ENCODE measurements around the gene ARAP3.

ARAP3 gene

DNA sequence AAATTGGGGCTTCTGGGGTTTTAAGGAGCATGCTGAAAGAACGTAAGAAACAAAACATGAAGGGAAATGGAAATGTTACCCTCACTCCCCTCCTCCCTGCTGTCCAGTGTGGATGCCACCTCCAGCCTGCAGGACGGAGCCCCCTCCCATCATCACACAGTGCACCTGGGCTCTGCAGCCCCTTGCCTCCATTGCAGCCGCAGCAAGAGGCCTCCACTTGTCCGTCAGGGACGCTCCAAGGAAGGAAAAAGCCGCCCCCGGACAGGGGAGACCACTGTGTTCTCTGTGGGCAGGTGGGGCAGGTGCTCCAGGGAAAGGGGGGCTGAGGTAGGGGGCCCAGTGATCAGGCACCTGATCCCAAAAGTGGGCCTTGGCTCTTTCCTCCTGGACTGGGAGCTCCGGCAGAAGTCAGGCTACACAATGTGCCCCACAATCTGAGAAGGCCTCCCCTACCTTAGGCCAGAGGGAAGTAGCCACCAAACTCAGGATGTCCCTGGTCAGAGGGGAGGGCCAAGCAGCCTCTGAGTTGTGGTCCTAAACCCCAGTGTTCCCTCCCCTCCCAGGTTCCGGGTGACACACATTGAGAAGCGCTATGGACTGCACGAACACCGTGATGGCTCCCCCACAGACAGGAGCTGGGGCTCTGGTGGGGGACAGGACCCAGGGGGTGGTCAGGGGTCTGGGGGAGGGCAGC lies 42.5 kb downstream of the ARAP3 start:
- no peak for DNase-seq

DNA sequence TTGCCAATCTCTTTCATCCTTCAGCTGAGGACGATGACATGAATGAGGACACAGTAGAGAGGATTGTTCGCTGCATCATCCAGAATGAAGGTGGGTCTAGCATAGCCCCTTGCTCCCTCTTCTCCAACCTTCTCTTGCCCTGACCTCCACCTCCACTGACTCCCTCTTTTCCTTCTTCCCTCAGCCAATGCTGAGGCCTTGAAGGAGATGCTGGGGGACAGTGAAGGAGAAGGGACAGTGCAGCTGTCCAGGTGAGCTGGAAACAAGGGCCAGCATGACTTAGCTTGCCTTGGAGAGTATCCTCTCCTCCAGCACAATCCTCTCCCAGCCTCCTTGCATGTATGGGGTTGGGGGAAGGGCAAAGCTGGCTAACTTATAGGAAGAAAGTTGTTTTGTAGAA lies 43.3 kb downstream of the ARAP3 start:
- DNase-seq = no peak

DNA sequence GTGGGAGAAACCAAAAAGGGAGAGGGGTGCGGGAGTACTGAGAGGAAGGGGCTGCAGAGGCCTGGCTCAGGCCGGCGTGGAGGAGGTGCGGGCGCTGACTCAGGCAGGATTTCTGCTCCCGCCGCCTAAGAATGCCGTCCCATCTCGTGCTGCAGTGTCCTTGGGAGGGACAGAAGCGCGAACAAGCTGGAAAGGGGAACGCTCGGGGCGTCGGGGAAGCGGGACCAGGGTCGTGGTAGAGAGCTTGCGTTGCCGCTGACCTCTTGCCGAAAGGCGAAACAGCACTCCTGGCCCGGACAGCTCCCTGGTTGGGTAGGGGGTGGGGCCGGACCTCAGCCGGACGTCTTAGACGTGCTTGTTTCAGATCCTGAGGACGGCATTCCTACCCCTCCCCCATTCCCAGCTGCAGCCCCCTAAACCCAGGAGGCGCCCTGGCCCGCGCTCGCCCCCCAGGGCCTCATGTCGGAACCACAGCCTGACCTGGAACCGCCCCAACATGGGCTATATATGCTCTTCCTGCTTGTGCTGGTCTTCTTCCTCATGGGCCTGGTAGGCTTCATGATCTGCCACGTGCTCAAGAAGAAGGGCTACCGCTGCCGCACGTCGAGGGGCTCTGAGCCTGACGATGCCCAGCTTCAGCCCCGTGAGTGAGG lies 44.1 kb downstream of the ARAP3 start:
- peak; percentile 73 for DNase-seq

DNA sequence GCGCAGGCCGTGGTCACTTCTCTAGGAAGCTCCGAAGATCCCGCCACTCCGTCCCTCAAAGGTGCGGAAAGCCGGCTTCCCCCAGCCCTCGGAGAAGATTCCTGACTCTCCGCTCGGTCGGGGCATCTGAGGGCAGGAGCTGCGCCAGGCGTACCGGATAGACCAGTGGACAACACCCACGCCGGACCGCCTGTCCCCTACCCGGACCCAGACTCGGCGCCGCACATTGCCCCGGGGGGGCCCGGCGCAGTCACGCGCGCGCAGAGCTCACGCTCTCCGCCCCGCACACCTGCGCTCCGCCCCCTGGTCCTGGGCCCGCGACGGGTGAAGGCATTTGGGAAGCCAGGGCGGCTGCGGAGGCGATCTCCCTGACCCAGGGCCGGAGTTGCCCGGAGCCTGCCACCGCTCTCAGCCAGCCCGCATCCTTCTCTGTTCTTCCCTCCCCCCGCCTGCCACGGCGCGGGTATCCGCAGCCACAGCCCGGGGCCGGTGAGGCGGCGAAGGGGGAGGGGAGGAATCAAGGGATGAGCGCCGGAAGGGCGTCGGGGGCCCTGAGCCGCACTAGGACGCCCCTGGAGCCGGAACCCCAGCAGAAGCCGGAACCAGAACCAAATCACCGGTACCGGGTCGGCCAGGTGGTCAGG lies 44.8 kb downstream of the ARAP3 start:
- DNase-seq = peak; percentile 58

DNA sequence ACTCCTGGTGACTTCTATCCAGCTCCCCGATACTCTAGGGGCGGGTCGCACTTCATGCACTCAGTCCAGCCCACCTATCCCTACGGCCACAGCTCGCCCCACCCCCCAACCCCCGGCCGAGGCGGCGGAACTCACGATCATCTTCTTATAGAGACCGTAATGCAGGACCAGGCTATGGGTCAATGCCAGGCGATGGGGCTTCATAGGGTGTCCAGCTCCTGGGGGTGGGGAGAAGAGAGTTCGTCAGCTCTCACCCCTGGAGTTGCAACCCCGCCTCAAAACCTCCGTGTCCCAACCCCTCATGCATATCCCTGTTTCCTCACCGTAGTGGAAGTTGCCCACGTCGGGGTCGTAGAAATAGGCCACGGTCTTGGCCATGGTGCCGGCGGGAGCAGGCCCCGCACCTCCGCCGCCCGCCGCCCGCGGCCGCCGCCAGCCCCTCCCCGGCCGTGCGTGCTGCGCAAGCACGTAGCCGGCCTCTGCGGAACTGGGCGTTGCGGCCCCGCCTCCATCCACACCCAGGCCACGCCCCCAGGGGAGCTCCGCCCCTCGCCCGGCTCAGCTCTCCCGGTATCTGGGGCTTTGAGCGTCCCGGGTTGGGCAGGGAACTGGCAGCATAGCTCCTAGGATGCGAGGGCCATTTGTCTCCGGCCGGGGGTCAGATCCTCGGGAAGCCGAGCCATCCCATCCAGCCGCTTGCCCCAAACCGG lies 45.5 kb downstream of the ARAP3 start, which contains the start of the genes HDAC3 and RELL2:
Gene HDAC3 (minus strand): TSS at position 437 of the 710 bp plus-strand sequence. CDS start 59 bp downstream, at position 378.
Gene RELL2 (plus strand): TSS at position 585 of the 710 bp plus-strand sequence. CDS start 1,229 bp downstream, outside the sequence.
- peak; percentile 93 for DNase-seq

DNA sequence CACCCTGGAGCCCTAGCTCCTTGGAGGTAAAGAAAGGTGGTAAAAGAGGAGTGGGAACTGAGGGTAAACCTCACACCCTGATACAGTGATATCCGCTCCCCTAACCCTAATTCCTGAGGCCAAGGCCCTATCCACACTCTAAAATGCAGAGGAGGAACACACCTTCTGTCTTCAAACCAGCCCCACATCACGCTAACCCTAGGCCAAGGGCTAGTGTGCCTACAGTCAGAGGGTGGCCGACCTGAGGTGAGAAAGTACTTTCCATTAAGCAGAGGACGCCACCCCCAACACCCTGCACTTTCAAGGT lies 46.0 kb downstream of the ARAP3 start:
- DNase-seq = no peak

DNA sequence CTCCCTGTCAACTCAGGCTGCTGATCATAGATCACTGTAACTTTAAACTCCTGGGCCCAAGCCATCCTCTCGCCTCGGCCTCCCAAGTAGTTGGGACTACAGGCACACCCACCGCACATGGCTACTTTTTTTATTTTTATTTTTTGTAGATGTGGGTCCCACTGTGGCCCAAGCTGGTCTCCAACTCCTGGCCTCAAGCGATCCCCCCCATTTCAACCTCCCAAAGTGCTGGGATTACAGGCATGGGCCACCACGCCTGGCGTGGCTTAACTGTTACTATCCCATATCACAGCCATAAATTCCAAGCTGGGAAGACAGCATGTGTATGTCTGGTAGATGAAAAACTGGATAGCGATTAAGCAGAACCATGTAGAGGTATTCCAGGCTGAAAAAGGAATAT lies 46.4 kb downstream of the ARAP3 start:
- DNase-seq = no peak

DNA sequence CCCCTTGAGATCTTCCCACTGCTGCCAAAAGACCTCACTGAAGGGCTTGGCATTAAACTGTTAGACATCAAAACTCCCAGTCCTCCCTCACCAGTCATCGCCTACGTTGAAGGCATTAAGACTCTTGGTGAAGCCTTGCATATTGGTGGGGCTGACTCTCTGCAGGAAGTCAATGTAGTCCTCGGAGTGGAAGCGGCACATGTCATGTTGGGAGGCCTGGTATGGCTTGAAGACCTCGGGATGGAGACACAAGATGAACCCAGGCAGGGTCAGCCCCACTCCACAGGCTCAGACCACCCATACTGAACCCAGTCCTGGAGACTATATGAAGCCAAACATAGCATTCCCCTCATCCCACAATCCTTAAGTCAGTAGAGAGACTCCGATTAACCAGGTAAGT lies 47.3 kb downstream of the ARAP3 start:
- no peak for DNase-seq

DNA sequence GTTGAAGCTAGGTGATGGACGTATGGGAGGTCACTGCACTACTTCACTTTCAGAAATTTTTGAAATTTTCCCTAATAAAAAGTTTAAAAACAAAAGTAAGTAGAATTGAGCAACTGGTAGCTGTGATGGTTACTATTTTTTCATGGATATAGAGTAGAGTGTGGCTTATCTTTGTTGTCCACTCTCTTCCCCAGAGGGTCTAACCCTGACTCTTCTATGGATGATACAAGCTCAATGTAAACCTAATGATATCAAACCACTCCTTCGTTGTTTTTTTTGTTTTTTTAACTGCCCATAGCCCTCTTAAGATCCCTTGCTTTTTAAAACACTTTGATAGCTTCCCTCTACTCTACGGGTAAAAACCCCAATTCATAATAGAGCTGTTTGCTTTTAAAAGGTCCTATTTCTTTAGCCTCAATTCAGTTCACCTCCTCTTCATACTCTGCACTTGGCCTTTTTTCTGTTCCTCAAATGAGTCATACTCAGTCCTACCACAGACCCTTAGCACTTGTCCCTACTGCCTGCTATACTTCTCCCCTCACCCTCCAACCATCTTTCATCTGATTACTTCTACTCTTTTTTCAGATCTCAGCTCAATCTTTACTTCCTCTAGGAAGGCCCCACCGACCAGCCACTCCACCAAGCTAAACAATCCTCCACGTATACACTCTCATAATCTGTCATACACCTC lies 48.0 kb downstream of the ARAP3 start:
- no peak for DNase-seq

DNA sequence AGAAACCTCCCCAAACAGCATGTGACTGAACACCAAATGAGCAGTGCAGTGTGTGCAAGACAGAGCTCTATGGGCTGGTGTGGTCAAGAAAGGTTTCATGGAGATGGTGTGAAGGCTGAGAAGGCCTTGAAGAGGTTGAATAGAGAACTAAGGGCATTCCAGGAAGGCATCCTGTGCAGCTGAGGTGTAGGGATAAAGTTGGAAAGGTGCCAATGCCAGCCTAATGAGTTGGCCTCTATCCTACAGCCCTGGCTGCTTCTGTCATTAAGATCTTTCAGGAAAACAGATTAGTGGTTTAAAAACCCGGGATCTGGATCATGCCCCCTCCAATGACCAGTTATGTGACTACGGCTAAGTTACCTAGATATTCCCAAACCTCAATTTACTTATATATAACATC lies 49.4 kb downstream of the ARAP3 start:
- no peak for DNase-seq

DNA sequence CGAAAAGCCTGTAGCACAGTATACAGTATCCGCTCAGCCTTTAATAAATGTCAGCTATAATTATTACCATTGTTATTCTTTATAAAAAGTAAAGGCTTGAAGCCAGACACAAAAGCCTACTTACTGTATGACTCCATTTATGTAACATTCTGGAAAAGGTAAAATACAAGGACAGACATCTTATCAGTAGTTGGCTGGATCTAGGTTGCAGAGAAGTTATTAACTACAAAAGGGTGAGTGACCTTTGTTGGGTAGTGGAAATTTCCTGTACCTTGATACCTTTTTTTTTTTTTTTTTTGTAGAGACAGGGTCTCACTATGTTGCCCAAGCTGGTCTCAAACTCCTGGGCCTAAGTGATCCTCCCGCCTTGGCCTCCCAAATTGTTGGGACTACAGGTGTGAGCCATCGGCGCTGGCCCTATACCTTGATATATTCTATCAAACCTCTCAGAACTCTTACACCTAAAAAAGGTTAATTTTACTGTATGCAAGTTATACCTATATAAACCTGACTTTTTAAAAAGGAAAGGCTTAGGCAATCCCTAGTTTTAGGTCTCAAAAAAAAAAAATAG lies 51.4 kb downstream of the ARAP3 start:
- no peak for DNase-seq

DNA sequence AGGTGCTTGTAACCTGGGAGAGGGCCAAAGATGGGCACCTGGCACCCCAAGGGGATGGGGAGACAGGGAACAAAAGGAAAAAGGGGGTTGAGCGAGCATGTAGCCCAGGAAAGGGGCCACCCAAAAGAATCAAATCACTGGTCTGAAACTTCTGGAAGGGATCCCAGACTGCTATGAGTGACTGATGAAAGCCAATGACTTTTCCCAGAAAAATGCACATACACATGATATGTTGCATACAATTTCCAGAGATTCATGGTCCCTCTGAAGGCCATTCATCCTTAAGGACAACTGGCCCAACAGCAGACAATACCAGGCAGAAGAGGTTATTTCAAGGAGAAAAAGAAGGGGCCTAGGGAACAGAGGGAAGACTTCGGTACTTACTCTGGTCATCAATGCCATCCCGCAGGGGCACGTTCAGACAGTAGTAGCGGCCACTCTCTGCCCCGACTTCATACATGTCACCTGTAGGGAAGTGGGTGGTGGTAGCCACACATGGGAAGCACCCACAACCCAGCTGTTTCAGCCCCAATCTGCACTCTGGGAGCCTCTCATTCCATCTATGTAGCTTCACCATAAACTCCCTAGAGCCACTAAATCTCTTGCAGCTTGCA lies 53.7 kb downstream of the ARAP3 start:
- DNase-seq = no peak

DNA sequence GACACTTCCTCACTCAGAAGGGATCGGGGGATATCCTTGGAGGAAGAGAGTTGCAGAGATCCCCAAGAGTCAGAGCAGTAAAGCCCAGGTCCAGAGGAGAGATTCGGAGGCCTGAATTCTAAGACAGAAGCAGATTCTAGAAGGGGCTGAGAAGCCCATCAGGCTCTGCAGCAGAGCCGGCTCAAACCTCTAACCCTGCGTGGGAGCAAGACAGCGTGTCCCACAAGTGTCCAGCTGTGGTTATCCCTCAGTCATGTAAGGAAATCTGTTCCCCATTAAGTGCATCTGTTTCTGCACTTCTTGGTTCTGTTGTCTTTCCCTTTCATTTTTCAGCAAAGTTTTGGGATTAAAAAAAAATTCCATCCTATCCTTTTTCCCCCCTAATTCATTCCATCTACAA lies 58.4 kb downstream of the ARAP3 start:
- no peak for DNase-seq

DNA sequence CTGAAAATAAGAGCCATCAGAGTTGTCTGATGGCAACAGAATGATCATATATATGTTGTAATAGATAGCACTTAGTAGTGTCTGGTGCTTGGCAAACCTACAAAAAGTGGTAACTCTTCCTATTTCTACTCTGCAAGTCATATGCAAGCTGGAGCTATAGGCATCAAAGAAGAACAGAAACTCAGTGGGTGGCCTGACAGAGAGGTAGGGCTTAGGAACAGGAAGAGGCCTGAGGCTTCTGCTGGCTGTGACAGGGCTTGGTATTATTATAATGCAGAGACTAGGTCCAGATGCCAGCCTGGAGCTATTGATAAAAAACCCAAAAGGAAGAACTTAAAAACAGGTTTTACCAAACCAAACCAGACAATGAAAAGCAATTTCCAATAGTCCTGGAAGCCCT lies 58.8 kb downstream of the ARAP3 start:
- no peak for DNase-seq

DNA sequence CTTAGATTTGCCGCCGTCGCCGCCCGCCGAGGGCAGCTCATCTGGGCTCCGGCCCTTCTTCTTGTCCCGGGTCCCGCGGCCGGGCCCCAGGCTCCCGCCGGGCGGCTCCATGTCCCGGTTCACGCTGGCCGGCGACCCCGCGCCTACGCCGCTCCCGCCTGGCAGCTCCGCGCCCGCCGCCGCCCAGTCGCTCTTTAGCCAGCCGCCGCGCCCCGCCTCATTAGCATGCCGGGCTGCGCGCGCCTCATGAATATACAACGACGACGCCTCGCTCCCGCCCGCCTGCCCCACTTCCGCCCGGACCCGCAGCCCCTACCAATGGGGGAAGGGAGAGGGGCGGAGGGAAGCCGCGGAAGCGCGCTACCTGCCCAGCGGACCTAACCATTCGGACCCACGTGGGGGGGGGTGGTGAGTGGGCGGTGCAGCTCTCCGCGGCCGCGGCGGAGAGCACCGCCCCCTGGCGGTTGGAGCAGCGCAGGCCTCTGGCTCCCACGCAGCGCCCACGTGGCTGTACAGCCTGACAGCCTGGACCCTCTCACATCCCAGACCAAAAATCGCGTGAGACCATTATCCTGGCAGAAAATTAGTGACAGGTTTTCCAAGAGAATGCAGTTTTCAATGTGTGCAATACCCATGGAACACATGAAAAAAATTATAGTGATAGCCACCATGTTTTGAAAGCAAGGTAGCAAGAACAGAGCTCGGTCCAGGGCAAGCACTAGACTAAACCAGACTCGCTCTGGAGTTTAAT lies 63.1 kb downstream of the ARAP3 start, which contains the start of gene DIAPH1:
Gene DIAPH1 (minus strand): TSS at position 197 of the 751 bp plus-strand sequence. CDS start 86 bp downstream, at position 111.
- DNase-seq = peak; percentile 98

DNA sequence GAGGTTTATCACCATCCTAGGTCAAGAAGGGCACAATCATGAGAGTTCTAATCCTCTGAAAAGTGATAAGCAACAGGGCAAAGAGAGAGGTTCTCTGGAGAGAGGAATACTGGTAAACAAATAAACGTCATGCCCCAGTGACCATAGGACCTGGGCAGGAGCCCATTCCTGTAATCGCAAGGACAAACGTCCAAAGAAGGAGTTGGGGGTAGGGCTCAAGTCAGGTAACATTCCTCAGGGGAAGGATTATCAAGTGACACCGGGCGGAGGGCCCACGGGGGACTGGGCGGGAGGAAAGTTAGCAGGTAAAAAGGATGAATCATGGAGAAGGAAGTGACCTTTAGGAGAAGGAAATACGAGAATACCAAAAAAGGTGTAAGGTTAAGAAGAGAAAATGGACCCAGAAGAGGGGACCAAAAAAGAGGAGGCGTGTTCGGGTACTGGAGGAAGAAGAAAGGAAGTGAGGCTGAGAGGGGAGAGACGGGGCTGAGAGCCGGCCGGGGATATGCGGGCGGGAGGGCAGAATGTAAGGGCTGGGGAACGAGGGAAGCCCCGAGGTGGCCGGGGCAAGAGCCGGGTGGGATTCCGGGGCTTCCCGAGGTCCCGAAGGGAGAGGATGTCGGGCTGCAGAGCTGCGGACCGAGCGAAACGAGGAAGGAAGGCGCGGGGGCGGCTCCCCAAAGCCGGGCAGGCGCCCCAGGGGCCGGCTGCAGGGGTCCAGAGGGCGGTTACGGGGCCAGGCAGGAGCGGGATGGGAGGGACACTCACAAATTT lies 63.8 kb downstream of the ARAP3 start:
- DNase-seq = peak; percentile 64

DNA sequence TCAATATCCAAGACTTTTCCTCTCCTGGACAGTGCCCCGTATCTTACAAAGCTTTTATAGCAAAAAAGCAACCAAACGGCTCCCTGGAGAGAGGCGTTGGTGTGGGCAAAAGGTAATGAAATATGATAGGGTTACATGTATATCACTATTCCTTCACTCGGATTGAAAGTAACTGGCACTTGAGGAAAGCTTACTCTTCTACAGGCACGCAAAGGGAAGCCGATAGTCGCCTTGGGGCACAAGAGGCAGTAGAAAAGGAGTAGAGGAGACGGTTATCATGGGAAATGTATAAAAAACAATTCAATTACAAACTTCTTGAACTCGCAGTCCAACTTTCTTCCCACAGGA lies 64.4 kb downstream of the ARAP3 start:
- no peak for DNase-seq

DNA sequence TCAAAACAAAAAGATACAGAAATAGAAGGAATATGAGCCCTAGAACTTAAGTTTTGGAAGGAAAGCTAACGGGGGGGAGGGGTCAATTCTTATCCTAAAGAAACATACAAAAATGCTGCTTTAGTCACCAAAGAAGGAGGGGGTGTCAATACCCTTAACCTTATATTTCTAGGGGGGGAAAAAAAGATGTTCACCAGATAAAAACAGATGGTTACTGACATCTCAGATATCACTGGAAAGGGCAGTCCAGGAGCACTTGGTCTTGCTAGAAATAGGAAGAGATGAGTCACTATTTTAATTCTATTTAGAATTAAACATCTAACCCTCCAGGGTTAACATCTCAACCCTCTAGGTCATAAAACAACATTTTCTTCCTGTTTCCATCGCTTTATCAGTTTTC lies 64.9 kb downstream of the ARAP3 start:
- DNase-seq = no peak

DNA sequence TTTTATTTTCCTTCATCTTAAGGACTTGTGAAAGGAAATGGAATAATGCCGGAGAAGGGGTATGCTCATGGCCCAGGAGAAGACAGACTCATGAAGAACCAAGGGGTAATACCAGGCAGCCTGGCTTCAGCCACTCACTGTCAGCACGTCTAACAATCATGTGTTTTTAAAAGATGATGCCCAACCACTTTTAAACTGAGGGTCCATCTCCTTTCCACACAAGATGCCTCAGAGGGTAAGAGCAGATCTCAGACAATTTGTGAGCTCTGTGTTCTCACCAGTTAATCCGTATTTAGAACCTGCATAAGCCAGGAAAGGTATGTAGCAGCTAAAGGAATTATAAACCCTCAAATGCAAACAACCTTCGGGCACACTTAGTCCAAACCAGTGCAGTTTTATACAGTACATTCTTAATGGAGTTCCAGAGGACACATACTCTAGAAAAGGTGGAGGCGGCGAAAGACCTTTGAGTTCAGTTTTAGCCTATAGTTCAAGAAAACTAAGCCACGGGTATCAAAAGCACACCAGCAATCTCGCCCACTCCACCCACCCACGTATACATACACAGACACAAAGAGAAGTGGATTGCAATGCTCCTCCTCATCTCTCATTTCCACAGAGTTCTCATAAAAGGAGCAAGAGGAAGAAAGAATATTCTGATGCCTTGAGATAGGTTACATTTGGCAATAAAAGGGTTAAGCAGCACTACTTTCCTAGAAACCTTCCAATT lies 65.9 kb downstream of the ARAP3 start:
- DNase-seq = no peak

DNA sequence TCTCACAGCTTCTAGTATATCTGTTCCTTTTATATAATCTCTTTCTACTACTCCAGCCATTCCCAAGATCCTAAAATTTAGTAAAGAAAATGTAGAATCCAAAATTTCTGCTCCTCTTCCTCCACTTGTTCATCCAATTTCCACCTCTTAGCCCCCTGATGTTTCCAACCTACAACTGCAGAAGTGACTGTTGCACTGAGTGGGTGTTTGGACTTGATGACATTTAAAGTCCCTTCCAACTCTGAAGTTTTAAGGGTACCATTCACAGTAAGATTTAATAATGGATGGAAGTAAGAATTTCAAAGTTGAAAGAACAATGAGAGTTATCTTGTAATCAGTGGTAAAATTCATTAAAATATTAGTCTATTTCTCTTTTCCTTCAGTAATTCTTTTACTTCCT lies 68.7 kb downstream of the ARAP3 start:
- no peak for DNase-seq

Measured in CD4-positive, alpha-beta T cell treated with Interleukin-10 for 1 hour (primary cell).